Measurements from ENCODE around the gene NDUFB1.

Gene NDUFB1

DNA sequence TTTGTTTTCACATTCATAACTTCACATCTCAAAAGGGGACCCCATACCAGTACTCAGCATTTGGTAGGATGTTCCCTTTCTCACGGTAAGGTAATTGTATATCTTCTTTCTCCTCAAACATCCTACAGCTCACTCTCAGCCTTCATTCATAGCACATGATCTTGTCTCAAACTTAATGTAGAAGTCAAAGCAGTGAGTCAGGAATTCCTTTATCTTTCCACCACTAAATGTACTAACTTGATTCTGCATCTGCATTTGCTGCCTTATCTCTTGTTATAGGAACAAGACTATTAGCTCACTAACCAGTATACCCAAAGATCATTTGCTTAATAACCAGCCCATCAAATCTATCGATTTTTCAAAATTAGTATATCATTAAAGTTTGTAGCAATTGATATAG is 23.2 kb upstream of the NDUFB1 start:
- H3K4me3 ChIP-seq (replicated peaks; ENCODE audit: insufficient read depth, low read length), result no peak overlapping the region
- TF ChIP-seq GABPA (IDR thresholded peaks at IDR 0.05; ENCODE audit: low read depth) (no peak), POLR2AphosphoS5 (IDR thresholded peaks at IDR 0.05; ENCODE audit: low read depth) (no peak), SPI1 (IDR thresholded peaks at IDR 0.05; ENCODE audit: borderline replicate concordance, low read depth) (no peak)
- TF ChIP-seq, protein P1, sequence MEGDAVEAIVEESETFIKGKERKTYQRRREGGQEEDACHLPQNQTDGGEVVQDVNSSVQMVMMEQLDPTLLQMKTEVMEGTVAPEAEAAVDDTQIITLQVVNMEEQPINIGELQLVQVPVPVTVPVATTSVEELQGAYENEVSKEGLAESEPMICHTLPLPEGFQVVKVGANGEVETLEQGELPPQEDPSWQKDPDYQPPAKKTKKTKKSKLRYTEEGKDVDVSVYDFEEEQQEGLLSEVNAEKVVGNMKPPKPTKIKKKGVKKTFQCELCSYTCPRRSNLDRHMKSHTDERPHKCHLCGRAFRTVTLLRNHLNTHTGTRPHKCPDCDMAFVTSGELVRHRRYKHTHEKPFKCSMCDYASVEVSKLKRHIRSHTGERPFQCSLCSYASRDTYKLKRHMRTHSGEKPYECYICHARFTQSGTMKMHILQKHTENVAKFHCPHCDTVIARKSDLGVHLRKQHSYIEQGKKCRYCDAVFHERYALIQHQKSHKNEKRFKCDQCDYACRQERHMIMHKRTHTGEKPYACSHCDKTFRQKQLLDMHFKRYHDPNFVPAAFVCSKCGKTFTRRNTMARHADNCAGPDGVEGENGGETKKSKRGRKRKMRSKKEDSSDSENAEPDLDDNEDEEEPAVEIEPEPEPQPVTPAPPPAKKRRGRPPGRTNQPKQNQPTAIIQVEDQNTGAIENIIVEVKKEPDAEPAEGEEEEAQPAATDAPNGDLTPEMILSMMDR (IDR thresholded peaks at IDR 0.05; ENCODE audit: insufficient read depth, low read length), result no peak
- TF ChIP-seq, protein P2, sequence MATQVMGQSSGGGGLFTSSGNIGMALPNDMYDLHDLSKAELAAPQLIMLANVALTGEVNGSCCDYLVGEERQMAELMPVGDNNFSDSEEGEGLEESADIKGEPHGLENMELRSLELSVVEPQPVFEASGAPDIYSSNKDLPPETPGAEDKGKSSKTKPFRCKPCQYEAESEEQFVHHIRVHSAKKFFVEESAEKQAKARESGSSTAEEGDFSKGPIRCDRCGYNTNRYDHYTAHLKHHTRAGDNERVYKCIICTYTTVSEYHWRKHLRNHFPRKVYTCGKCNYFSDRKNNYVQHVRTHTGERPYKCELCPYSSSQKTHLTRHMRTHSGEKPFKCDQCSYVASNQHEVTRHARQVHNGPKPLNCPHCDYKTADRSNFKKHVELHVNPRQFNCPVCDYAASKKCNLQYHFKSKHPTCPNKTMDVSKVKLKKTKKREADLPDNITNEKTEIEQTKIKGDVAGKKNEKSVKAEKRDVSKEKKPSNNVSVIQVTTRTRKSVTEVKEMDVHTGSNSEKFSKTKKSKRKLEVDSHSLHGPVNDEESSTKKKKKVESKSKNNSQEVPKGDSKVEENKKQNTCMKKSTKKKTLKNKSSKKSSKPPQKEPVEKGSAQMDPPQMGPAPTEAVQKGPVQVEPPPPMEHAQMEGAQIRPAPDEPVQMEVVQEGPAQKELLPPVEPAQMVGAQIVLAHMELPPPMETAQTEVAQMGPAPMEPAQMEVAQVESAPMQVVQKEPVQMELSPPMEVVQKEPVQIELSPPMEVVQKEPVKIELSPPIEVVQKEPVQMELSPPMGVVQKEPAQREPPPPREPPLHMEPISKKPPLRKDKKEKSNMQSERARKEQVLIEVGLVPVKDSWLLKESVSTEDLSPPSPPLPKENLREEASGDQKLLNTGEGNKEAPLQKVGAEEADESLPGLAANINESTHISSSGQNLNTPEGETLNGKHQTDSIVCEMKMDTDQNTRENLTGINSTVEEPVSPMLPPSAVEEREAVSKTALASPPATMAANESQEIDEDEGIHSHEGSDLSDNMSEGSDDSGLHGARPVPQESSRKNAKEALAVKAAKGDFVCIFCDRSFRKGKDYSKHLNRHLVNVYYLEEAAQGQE (IDR thresholded peaks at IDR 0.05; ENCODE audit: insufficient replicate concordance, low read depth), result no peak
- DNase-seq (ENCODE audit: low read depth in 1 of 2, low spot score in 1 of 2), result no peak
- no peaks in the 10 kb centered on the region for H3K27me3 ChIP-seq (ENCODE audit: insufficient read depth, poor library complexity, severe bottlenecking)
- H3K27ac ChIP-seq (replicated peaks), result no peak overlapping the region

DNA sequence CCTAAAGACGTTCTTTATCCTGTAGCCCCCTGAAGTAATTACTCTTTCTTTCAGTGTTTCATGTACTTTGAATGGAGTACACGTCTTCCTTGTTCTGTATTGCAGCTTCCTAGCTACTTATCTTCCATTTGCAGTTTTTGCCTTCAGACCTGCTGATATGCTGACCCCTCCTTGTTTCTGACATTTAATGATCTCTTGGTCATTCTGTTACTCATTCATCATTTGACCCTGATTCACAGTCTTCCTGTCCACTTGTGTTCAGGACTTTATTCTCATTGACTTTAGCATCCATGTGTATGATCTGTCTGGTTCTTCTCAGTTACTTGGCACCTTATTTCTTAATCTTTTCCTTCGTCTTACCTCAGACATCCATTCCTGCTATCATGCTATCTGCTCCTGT is 22.5 kb upstream of the NDUFB1 start:
- no peak overlapping the region for H3K27ac ChIP-seq (replicated peaks)

DNA sequence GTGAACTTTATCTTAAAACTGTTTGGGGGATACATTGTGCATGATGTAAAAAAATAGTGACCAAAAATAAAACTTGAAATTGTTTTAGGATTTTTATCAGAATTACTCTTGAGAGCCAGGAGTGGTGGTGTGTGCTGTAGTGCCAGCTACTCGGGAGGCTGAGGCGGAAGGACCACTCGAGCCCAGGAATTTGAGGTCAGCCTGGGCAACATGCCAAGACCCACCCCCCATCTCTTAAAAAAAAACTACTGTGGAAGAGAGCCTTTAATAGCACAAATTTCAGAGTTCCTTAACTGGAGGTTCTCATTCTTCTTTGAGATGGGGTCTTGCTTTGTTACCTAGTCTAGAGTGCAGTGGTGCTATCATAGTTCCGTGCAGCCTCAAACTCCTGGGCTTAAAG is 21.8 kb upstream of the NDUFB1 start:
- Histone ChIP-seq H3K4me3 (replicated peaks; ENCODE audit: insufficient read depth, low read length) (no peak overlapping the region), H3K27me3 (ENCODE audit: insufficient read depth, poor library complexity, severe bottlenecking) (no peaks in the 10 kb centered on the region), H3K27ac (replicated peaks) (no peak overlapping the region)
- DNase-seq (ENCODE audit: low read depth in 1 of 2, low spot score in 1 of 2), result no peak
- TF ChIP-seq SPI1 (IDR thresholded peaks at IDR 0.05; ENCODE audit: borderline replicate concordance, low read depth) (no peak), POLR2AphosphoS5 (IDR thresholded peaks at IDR 0.05; ENCODE audit: low read depth) (no peak), GABPA (IDR thresholded peaks at IDR 0.05; ENCODE audit: low read depth) (no peak)
- TF ChIP-seq, protein P2 (IDR thresholded peaks at IDR 0.05; ENCODE audit: insufficient replicate concordance, low read depth), result no peak
- TF ChIP-seq, protein P1 (IDR thresholded peaks at IDR 0.05; ENCODE audit: insufficient read depth, low read length), result no peak

More for the DNA sequence above, 22.5 kb upstream of the NDUFB1 start:
- no peaks in the 10 kb centered on the region for H3K27me3 ChIP-seq (ENCODE audit: insufficient read depth, poor library complexity, severe bottlenecking)
- no peak for DNase-seq (ENCODE audit: low read depth in 1 of 2, low spot score in 1 of 2)
- TF ChIP-seq POLR2AphosphoS5 (IDR thresholded peaks at IDR 0.05; ENCODE audit: low read depth), result no peak
- TF ChIP-seq, protein P2 (IDR thresholded peaks at IDR 0.05; ENCODE audit: insufficient replicate concordance, low read depth), result no peak
- TF ChIP-seq, protein P1 (IDR thresholded peaks at IDR 0.05; ENCODE audit: insufficient read depth, low read length), result no peak
- TF ChIP-seq SPI1 (IDR thresholded peaks at IDR 0.05; ENCODE audit: borderline replicate concordance, low read depth), result no peak
- TF ChIP-seq GABPA (IDR thresholded peaks at IDR 0.05; ENCODE audit: low read depth), result no peak
- no peak overlapping the region for H3K4me3 ChIP-seq (replicated peaks; ENCODE audit: insufficient read depth, low read length)

Measured in HL-60 (cell line).